D721Med (cell line): ENCODE data around the gene FAM13B.

Source experiments
- DNase-seq: peaks from one replicate; pipeline ENCODE4 v3.0.0; 2011; ENCODE audit warnings: low spot score; ENCODE audit not compliant: insufficient read length
- FAIRE-seq: peaks from 2 replicates; lab custom pipeline; 2011; peaks lifted over from hg19 to GRCh38; lab: Jason Lieb, UNC
- TF ChIP-seq, protein P1 (sequence below): IDR thresholded peaks from 2 replicates; pipeline ENCODE4 v1.5.1; 2012; ENCODE audit warnings: mild to moderate bottlenecking, control low read depth; ENCODE audit not compliant: insufficient read depth; ENCODE audit errors: missing control alignments

The FAM13B gene

DNA sequence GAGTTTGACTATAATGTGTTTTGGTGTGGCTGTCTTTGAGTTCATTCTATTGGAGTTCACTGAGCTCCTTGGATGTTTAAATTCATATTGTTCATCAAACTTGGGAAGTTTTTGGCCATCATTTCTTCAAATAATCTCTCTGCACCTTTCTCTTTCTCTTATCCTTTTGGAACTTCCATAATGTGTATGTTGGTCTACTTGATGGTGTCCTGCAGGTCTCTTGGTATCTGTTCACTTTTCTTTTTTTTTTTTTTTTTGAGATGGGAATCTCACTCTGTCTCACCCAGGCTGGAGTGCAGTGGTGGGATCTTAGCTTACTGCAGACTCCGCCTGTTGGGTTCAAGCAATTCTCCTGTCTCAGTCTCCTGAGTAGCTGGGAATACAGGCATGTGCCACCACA, 116.0 kb downstream of the FAM13B start:
- TF ChIP-seq, protein P1, sequence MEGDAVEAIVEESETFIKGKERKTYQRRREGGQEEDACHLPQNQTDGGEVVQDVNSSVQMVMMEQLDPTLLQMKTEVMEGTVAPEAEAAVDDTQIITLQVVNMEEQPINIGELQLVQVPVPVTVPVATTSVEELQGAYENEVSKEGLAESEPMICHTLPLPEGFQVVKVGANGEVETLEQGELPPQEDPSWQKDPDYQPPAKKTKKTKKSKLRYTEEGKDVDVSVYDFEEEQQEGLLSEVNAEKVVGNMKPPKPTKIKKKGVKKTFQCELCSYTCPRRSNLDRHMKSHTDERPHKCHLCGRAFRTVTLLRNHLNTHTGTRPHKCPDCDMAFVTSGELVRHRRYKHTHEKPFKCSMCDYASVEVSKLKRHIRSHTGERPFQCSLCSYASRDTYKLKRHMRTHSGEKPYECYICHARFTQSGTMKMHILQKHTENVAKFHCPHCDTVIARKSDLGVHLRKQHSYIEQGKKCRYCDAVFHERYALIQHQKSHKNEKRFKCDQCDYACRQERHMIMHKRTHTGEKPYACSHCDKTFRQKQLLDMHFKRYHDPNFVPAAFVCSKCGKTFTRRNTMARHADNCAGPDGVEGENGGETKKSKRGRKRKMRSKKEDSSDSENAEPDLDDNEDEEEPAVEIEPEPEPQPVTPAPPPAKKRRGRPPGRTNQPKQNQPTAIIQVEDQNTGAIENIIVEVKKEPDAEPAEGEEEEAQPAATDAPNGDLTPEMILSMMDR, result no peak
- FAIRE-seq (no peak), DNase-seq (no peak)

DNA sequence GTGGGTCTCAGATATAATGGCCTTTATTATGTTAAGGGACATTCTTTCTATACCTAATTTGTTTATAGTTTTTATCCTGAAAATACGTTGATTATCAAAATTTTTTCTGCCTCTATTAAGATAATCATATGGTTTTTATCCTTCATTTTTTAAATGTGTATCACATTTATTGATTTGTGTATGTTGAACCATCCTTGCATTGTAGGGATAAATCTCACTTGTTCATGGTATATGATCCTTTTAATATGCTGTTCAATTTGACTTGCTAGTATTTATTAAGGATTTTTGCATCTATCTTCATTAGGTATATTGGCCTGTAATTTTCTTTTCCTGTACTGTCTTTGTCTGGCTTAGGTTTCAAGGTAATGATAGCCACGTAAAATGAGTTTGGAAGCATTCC, 118.1 kb downstream of the FAM13B start:
- DNase-seq (no peak), FAIRE-seq (no peak)
- TF ChIP-seq, protein P1, result no peak

DNA sequence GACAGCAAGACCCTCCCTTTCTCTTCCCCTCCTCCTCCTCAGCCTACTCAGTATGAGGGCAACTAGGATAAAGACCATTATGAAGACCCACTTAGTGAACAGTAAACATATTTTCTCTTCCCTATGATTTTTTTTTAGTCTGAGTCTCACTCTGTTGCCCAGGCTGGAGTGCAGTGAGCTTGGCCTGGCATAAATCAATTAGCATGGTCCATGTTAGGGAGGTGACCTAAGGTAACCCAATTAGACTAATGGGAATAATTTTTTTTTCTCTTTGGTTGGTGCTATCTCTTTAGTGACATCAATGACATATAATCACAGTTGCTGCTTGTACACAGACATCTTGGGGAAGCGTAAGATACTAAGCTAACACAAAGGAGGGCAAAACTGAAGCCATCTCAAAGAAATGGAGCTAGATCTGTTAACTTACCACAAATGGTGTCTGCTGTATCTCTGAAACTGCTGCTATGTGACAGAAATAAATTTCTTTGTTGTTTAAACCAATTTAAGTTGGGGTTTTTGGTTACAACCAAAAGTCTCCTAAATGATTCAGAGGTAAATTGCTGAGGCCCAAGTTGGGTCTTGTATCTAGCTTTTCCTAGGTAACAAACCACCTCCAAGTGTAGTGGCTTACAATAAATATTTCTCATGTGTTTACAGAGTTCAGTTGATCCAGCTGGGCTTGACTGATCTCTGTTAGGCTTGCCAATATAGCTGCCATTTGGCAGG, 130.3 kb downstream of the FAM13B start:
- DNase-seq (no peak), FAIRE-seq (no peak)
- TF ChIP-seq, protein P1, result no peak

DNA sequence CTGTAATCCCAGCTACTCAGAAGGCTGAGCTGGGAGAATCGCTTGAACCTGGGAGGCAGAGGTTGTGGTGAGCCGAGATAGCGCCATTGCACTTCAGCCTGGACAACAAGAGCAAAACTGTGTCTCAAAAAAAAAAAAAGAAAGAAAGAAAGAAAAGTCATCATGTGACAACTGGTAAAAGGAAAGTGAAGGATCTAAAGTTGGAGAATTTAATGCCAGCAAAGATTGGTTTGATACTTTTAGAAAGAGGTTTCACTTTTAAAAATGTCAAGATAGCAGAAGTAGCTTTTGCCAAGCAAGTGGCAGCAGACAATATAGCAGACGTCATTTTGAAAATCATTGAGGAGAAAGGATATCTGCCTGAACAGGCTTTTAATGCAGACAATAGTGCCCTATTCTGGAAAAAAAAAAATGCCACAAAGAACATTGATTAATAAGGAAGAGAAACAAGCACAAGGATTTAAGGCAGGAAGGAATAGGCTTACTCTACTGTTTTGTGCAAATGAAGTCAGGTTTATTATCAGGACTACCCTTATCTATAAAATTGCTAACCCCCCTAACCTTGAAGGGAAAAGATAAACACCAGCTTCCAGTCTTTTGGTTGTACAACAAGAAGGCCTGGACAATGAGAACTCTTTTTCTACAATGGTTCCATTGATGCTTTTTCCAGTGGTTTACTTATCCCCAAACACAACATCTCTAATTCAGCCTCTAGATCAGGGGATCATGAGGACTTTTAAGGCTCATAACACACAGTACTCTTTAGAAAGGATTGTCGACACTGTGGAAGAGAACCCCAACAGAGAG, 131.7 kb downstream of the FAM13B start:
- TF ChIP-seq, protein P1, result no peak
- DNase-seq, result no peak
- no peak for FAIRE-seq

DNA sequence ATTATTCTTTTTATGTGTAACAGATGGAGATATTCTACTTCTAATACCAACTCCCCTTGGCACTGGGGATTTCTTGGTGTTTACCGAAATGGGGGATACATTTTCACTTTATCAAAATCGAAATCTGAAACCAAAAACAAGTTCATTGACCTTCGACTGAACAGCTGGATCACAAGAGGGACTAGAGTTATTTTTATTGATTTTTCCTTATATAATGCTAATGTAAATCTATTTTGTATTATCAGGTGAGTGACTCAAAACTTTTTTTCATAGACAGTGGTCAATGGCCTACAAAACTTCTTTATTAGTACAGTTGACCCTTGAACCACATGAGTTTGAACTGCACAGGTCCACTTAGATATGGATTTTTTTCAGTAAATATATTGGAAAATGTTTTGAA, 133.4 kb downstream of the FAM13B start:
- FAIRE-seq, result no peak
- no peak for DNase-seq
- TF ChIP-seq, protein P1, result no peak

DNA sequence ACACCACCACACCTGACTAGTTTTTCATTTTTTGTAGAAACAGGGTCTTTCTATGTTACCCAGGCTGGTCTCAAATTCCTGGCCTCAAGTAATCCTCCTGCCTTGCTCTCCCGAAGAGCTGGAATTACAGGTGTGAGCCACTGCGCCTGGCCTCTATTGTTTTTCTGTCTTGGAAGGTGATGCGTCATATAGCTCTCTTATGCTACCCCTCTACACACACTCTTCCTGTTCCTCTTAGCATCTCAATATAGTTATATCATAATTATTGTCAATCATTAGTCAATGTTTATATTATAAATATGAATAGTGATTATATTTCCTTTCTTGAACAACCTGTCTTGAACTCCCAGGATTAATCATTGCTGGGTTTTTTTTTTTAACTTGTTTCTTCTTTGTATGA, 136.3 kb downstream of the FAM13B start:
- TF ChIP-seq, protein P1, result no peak
- FAIRE-seq (no peak), DNase-seq (no peak)

DNA sequence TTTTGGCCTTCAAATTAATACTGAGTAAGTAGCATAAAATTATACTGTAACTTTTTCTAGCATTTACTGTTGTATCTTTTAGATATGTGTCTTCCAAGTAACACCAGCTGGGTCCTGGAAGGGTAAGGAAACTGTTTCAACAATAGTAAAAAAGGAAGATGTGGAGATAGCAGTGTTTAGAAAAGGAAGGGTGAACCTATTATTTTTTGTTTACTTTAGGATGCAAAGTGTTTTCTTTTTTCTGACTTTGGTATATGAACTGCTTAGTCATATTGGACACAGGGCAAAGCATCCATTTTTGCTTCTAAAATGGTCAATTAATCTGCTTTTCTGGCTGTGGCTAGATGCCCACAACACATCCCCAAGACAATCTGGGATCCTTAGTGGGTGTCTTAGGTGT, 138.3 kb downstream of the FAM13B start:
- TF ChIP-seq, protein P1, result no peak
- FAIRE-seq (no peak), DNase-seq (no peak)
